WTC11 (cell line): ENCODE measurements around the gene KBTBD2. TPM values are rescaled to one million over a fixed set of nuclear protein-coding genes. Genes with fewer than 3 reads are reported as not detected.
"Not testable (repeated sequence)": the region's sequence is repeated elsewhere in the genome, so short reads cannot be mapped to it uniquely, and the experiment has no call there.

Source experiments
- ATAC-seq: fragments of 200-7000 bp; cut with Tn5 transposase; 2 replicates; pipeline ENCODE4 v1.10.0; 2021; ENCODE audit warnings: mild to moderate bottlenecking, moderate library complexity
- CTCF ChIA-PET: fragments of 300-600 bp; sonication (Branson Sonifier 250); formaldehyde crosslinking; loops from one replicate; lab custom pipeline; 2021; ENCODE audit warnings: antibody characterized with exemption; lab: Charles Lee
- POLR2A ChIA-PET: fragments of 350-600 bp; sonication (Branson Sonifier 250); formaldehyde crosslinking; loops from one replicate; lab custom pipeline; 2021; ENCODE audit warnings: antibody characterized with exemption; lab: Charles Lee
- DNase-seq: peaks from one replicate; pipeline ENCODE4 v3.0.0; 2021; ENCODE audit warnings: low spot score
- H3K27ac Mint-ChIP-seq: 2 replicates; pipeline ENCODE4 v1.8.0; 2021; ENCODE audit warnings: mixed read lengths
- H3K27me3 Mint-ChIP-seq: 2 replicates; pipeline ENCODE4 v1.8.0; 2021; ENCODE audit warnings: low read depth, mild to moderate bottlenecking, moderate library complexity, mixed read lengths
- H3K36me3 Mint-ChIP-seq: 2 replicates; pipeline ENCODE4 v1.8.0; 2021; ENCODE audit warnings: mixed read lengths
- H3K4me1 Mint-ChIP-seq: 2 replicates; pipeline ENCODE4 v1.8.0; 2022; ENCODE audit warnings: mixed read lengths
- H3K4me3 Mint-ChIP-seq: 2 replicates; pipeline ENCODE4 v1.8.0; 2021; ENCODE audit warnings: mild to moderate bottlenecking, moderate library complexity, mixed read lengths
- H3K9me3 Mint-ChIP-seq: 2 replicates; pipeline ENCODE4 v1.8.0; 2021; ENCODE audit warnings: mixed read lengths
- SP1 ChIP-seq: sonication (generic); formaldehyde crosslinking; conservative IDR thresholded peaks from 2 replicates; pipeline ENCODE4 v1.8.1; 2022; ENCODE audit warnings: missing genetic modification reagents
- total RNA-seq: library from RNA; stranded (reverse); gene quantifications from 3 replicates; pipeline ENCODE4 v1.2.3, GENCODE V29; 2021
- TF ChIP-seq, protein P1 (sequence below): sonication (generic); formaldehyde crosslinking; IDR thresholded peaks from 2 replicates; pipeline ENCODE4 v1.8.1; 2023; ENCODE audit warnings: mild to moderate bottlenecking, missing genetic modification reagents
- TF ChIP-seq, protein P2 (sequence below): sonication (generic); formaldehyde crosslinking; IDR thresholded peaks from 2 replicates; pipeline ENCODE4 v1.8.1; 2022; ENCODE audit warnings: mild to moderate bottlenecking, missing genetic modification reagents, moderate library complexity, borderline replicate concordance
- TF ChIP-seq, protein P3 (sequence below): fragments of 200-600 bp; IDR thresholded peaks from 2 replicates; pipeline ENCODE4 v1.8.0; 2022; ENCODE audit warnings: antibody characterized with exemption
- TF ChIP-seq, protein P4 (sequence below): sonication (generic); formaldehyde crosslinking; IDR thresholded peaks from 2 replicates; pipeline ENCODE4 v1.8.1; 2023; ENCODE audit warnings: mild to moderate bottlenecking, missing genetic modification reagents, borderline replicate concordance

The KBTBD2 gene
- total RNA-seq, 1 experiment from 2014 or later: 29.7 TPM

DNA sequence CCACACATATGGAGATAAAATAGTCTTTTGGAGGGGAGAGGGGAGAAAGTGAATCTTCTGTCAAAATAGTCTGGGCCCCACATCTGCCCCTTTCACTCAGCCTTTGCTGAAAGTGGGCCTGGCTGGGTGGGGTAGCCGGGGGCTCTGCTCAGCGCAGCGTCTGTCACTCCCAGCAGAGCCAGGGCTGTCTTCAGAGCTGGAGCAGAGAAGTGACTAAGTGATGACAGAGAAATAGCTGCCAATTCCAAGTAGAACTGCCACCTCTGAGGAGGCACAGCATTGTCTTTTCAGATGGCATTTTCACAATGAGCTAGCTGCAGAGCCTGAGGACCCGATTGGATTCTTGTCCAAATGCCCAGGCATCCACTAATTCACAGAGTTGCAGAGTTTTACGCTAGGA lies 34.5 kb downstream of the KBTBD2 start:
- CTCF ChIA-PET, ATAC-seq, H3K9me3 Mint-ChIP-seq: not testable (repeated sequence)

DNA sequence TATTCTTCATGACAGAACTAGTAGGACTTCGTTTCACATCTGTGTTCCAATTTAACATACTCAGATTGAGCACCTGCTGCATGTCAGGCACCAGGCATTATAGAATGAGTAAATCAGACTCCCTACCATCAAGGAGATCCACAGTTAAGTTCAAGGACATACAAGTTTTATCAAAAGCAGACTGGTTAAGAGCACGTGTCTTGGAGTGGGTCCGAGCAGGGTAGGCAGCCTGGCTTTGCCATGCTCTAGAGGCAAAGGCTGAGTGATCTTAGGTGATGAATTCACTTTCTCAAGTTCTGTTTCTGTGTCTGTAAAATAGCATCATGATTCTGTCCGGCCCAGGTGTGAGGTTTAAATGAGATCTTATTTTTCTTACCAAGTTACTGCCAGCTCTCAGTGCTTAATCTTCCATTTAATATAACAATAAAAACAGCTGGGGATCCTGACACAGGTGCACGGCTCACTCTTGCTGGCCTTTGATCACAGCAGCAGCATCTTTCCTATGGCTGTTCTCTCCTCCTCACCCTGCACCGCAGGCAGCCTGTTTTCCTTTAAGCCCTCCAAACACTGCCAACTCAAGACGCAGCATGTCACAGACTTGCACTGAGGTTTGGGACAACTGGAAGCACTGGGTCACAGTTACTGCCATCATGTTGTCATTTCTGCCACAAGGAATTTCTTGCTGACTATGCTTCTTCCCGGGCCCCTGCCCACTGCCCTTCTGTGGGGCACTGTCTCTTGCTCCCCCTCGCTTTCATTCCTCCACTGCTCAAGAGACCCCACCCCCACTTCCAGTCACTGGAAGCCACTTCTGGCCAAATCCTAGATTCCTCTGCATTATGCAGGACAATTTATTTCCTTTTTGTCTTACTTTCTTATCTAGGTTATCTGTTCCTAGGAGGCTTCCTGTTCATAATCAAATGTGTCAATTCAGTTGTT lies 35.5 kb downstream of the KBTBD2 start:
- POLR2A ChIA-PET, H3K4me3 Mint-ChIP-seq, H3K9me3 Mint-ChIP-seq, H3K27me3 Mint-ChIP-seq, H3K36me3 Mint-ChIP-seq, DNase-seq, H3K27ac Mint-ChIP-seq: not testable (repeated sequence)
- peak; percentile 60 for ATAC-seq
- CTCF ChIA-PET: interaction anchor here (1.9 kb wide), 1 partner anchor 10 kb away, joined by 6 read pairs; no protein-coding TSS in a partner anchor
- H3K4me1 Mint-ChIP-seq: peaks cover 13% of the 10 kb centered on the region

More for the DNA sequence above, 34.5 kb downstream of the KBTBD2 start:
- POLR2A ChIA-PET, H3K27ac Mint-ChIP-seq, H3K27me3 Mint-ChIP-seq, H3K36me3 Mint-ChIP-seq, DNase-seq, H3K4me3 Mint-ChIP-seq: not testable (repeated sequence)
- H3K4me1 Mint-ChIP-seq: peaks cover 17% of the 10 kb centered on the region

DNA sequence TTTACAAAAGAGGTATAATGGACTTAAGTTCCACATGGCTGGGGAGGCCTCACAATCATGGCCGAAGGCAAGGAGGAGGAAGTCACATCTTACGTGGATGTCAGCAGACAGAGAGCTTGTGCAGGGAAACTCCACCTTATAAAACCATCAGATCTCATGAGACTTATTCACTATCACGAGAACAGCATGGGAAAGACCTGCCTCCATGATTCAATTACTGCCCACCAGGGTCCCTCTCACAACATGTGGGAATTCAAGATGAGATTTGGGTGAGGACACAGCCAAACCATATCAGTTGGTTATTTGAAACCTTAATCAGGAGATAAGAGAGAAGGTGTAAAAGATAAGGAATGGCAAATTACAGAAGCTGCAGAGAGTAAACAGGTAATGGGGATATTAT lies 40.9 kb downstream of the KBTBD2 start:
- ATAC-seq, H3K27me3 Mint-ChIP-seq, CTCF ChIA-PET, H3K4me3 Mint-ChIP-seq, H3K36me3 Mint-ChIP-seq, POLR2A ChIA-PET, DNase-seq, H3K27ac Mint-ChIP-seq: not testable (repeated sequence)
- Mint-ChIP-seq H3K9me3 (peaks cover 13% of the 10 kb centered on the region), H3K4me1 (peaks cover 22% of the 10 kb centered on the region)

DNA sequence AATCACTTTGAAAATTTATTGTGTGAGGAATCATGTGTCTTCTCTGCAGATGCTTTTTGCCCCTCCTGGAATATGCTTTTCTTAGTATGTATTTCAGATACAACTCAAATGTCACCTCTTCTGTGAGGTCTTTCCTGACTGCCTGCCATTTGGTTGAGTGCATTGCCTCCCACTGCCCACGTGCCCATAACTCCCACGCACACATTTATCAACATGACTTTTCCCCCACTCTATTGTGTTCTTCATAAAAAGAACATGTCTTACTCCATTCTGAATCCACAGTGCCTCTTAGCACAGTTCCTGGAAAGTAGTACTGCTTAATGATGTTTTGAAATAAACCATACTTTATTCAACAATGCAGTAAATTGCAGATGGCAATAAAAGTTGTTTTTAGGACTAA lies 42.9 kb downstream of the KBTBD2 start:
- CTCF ChIA-PET: interaction anchor here (4.4 kb wide), 1 partner anchor 93 kb away, joined by 54 read pairs; no protein-coding TSS in a partner anchor
- Mint-ChIP-seq H3K4me1 (peaks cover 32% of the 10 kb centered on the region), H3K9me3 (peaks cover 15% of the 10 kb centered on the region)
- ATAC-seq, H3K27ac Mint-ChIP-seq, H3K27me3 Mint-ChIP-seq, H3K4me3 Mint-ChIP-seq, H3K36me3 Mint-ChIP-seq, POLR2A ChIA-PET, DNase-seq: not testable (repeated sequence)

DNA sequence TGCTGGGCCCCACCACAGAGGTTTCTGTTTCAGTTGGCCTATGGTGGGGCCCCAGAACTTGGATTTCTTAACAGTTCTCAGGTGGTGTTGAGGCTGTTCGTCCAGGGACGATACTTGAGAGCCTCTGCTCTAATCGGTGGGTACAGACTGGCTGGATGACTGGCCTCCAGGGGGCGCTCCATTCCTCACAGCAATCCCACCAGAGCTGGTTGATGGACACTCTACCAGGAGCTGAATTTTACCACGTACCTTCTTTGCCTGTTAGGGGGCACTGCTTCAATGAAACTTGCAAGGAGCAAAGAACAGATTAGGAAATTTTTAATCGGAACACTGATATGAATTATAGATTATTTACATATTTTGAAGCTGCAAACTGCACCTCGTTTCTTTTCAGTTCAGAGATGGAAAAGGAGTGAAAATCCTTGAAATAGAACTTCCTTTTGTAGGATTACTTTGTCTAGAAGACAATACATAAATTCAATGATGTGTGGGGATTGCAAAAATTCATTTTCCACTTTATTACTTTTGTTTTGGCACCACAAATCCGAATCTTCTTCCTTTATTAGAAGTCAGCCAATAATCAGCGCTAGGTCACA lies 44.8 kb downstream of the KBTBD2 start:
- ChIA-PET POLR2A (no interaction called here), CTCF (interaction anchor here (0.6 to 4.4 kb wide), 35 partner anchors 9 to 326 kb away, joined by 3 to 54 read pairs (median 5); partner anchors contain the start of genes BBS9, FKBP9, KBTBD2 and NT5C3A)
- no peak overlapping the region for H3K4me3 Mint-ChIP-seq
- TF ChIP-seq, protein P1, sequence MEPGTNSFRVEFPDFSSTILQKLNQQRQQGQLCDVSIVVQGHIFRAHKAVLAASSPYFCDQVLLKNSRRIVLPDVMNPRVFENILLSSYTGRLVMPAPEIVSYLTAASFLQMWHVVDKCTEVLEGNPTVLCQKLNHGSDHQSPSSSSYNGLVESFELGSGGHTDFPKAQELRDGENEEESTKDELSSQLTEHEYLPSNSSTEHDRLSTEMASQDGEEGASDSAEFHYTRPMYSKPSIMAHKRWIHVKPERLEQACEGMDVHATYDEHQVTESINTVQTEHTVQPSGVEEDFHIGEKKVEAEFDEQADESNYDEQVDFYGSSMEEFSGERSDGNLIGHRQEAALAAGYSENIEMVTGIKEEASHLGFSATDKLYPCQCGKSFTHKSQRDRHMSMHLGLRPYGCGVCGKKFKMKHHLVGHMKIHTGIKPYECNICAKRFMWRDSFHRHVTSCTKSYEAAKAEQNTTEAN (CRISPR knock-in tag): no peak
- TF ChIP-seq, protein P2, sequence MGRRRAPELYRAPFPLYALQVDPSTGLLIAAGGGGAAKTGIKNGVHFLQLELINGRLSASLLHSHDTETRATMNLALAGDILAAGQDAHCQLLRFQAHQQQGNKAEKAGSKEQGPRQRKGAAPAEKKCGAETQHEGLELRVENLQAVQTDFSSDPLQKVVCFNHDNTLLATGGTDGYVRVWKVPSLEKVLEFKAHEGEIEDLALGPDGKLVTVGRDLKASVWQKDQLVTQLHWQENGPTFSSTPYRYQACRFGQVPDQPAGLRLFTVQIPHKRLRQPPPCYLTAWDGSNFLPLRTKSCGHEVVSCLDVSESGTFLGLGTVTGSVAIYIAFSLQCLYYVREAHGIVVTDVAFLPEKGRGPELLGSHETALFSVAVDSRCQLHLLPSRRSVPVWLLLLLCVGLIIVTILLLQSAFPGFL (CRISPR knock-in tag): no peak
- TF ChIP-seq SP1 (CRISPR knock-in tag): no peak
- TF ChIP-seq, protein P3, sequence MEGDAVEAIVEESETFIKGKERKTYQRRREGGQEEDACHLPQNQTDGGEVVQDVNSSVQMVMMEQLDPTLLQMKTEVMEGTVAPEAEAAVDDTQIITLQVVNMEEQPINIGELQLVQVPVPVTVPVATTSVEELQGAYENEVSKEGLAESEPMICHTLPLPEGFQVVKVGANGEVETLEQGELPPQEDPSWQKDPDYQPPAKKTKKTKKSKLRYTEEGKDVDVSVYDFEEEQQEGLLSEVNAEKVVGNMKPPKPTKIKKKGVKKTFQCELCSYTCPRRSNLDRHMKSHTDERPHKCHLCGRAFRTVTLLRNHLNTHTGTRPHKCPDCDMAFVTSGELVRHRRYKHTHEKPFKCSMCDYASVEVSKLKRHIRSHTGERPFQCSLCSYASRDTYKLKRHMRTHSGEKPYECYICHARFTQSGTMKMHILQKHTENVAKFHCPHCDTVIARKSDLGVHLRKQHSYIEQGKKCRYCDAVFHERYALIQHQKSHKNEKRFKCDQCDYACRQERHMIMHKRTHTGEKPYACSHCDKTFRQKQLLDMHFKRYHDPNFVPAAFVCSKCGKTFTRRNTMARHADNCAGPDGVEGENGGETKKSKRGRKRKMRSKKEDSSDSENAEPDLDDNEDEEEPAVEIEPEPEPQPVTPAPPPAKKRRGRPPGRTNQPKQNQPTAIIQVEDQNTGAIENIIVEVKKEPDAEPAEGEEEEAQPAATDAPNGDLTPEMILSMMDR: peak; percentile 90
- TF ChIP-seq, protein P4, sequence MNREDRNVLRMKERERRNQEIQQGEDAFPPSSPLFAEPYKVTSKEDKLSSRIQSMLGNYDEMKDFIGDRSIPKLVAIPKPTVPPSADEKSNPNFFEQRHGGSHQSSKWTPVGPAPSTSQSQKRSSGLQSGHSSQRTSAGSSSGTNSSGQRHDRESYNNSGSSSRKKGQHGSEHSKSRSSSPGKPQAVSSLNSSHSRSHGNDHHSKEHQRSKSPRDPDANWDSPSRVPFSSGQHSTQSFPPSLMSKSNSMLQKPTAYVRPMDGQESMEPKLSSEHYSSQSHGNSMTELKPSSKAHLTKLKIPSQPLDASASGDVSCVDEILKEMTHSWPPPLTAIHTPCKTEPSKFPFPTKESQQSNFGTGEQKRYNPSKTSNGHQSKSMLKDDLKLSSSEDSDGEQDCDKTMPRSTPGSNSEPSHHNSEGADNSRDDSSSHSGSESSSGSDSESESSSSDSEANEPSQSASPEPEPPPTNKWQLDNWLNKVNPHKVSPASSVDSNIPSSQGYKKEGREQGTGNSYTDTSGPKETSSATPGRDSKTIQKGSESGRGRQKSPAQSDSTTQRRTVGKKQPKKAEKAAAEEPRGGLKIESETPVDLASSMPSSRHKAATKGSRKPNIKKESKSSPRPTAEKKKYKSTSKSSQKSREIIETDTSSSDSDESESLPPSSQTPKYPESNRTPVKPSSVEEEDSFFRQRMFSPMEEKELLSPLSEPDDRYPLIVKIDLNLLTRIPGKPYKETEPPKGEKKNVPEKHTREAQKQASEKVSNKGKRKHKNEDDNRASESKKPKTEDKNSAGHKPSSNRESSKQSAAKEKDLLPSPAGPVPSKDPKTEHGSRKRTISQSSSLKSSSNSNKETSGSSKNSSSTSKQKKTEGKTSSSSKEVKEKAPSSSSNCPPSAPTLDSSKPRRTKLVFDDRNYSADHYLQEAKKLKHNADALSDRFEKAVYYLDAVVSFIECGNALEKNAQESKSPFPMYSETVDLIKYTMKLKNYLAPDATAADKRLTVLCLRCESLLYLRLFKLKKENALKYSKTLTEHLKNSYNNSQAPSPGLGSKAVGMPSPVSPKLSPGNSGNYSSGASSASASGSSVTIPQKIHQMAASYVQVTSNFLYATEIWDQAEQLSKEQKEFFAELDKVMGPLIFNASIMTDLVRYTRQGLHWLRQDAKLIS: no peak
- DNase-seq: peak; percentile 94
- peaks cover 36% of the 10 kb centered on the region for H3K4me1 Mint-ChIP-seq
- H3K36me3 Mint-ChIP-seq: peaks cover 23% of the 10 kb centered on the region
- peak overlapping the region; percentile 65; the same call in 1 of the 2 replicates for H3K27ac Mint-ChIP-seq
- H3K9me3 Mint-ChIP-seq: peaks cover 33% of the 10 kb centered on the region
- peaks cover 8% of the 10 kb centered on the region for H3K27me3 Mint-ChIP-seq
- peak; percentile 99 for ATAC-seq

DNA sequence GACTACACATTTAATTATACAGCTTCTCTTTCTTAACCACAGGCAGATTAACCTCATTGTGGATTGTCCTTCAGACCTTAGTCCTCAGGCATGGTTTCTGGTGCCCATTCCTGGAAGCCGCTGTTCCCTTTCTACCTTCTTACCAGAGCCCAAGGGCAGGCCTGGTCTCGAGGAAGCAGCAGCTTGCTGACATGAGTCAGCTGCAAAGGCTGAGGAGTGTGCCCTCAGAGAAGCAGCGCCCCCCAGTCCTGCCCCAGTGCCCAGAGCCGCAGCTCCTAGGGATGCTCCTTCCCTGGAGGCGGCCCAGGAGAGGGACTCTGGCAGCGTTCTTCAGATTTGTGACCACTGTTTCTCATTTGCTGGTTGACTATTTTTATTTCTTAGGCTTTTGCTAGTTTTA lies 46.8 kb downstream of the KBTBD2 start:
- H3K9me3 Mint-ChIP-seq: peaks cover 23% of the 10 kb centered on the region
- H3K27ac Mint-ChIP-seq, H3K4me3 Mint-ChIP-seq, H3K27me3 Mint-ChIP-seq, POLR2A ChIA-PET: not testable (repeated sequence)
- ATAC-seq: peak; percentile 61
- H3K36me3 Mint-ChIP-seq: peaks cover 17% of the 10 kb centered on the region
- peaks cover 36% of the 10 kb centered on the region for H3K4me1 Mint-ChIP-seq
- DNase-seq: peak; percentile 20
- CTCF ChIA-PET: interaction anchor here (2.2 to 4.4 kb wide), 3 partner anchors 44 to 264 kb away, joined by 8 to 54 read pairs (median 15); partner anchors contain the start of gene RP9

DNA sequence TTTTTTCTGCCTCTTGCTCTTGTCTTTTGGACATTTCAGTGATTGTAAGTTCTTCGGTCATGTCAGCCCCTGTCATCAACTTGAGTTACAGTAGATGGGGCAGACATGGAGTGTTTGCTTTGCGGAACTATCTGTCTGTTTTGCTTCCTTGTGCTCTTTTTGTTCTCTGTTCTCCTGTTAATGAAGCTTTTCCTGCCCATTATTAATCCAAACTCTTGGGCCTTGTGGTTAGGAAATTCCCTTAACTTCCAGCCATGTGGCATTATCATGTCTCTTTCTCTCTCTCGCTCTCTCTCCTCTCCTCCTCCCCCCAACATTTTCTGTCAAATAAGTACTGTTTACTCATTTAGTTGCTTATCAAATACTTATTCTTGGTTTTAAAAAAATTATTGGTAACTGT lies 47.8 kb downstream of the KBTBD2 start:
- DNase-seq, CTCF ChIA-PET, ATAC-seq, H3K27me3 Mint-ChIP-seq, H3K4me3 Mint-ChIP-seq, POLR2A ChIA-PET: not testable (repeated sequence)
- peak overlapping the region; percentile 58; the same call in 1 of the 2 replicates for H3K27ac Mint-ChIP-seq
- peaks cover 17% of the 10 kb centered on the region for H3K36me3 Mint-ChIP-seq
- peaks cover 36% of the 10 kb centered on the region for H3K4me1 Mint-ChIP-seq
- peaks cover 23% of the 10 kb centered on the region for H3K9me3 Mint-ChIP-seq
